ENCODE data around the gene SH2D1B.

The SH2D1B gene

GRCh38 chr1:162391790-162392563 lies 20.0 kb downstream of the SH2D1B start:
- H3K4me3 ChIP-seq (ENCODE audit: low read depth, low read length): no peak overlapping the region
- peak; percentile 76 for TF ChIP-seq CTCF (IDR thresholded peaks at IDR 0.05; ENCODE audit: insufficient read depth, low read length, missing control alignments)
- DNase-seq (ENCODE audit: low read depth, low spot score): no peak
- CTCF ChIA-PET: interaction anchor here (0.7 to 5.9 kb wide), 13 partner anchors 9 to 337 kb away, joined by 3 to 38 read pairs (median 4); partner anchors contain the start of gene C1orf226
- POLR2A ChIA-PET: no interaction called here

- ChIA-PET POLR2A (no interaction called here), CTCF (interaction anchor here (0.7 to 5.9 kb wide), 11 partner anchors 8 to 342 kb away, joined by 3 to 38 read pairs (median 5); partner anchors contain the start of gene C1orf226)
- no peak for DNase-seq (ENCODE audit: low read depth, low spot score)
- H3K4me3 ChIP-seq (ENCODE audit: low read depth, low read length): no peak overlapping the region
- TF ChIP-seq CTCF (IDR thresholded peaks at IDR 0.05; ENCODE audit: insufficient read depth, low read length, missing control alignments): no peak
These were observed 21.3 kb downstream of the SH2D1B start for GRCh38 chr1:162390396-162391185.

- H3K4me3 ChIP-seq (ENCODE audit: low read depth, low read length): no peak overlapping the region
- no peak for TF ChIP-seq CTCF (IDR thresholded peaks at IDR 0.05; ENCODE audit: insufficient read depth, low read length, missing control alignments)
- no peak for DNase-seq (ENCODE audit: low read depth, low spot score)
- POLR2A ChIA-PET: interaction anchor here (0.6 kb wide), 1 partner anchor 139 kb away, joined by 7 read pairs; no protein-coding TSS in a partner anchor
- CTCF ChIA-PET: interaction anchor here (1.0 to 5.9 kb wide), 5 partner anchors 9 to 411 kb away, joined by 3 to 38 read pairs (median 6); no protein-coding TSS in a partner anchor
These were observed 22.0 kb downstream of the SH2D1B start for GRCh38 chr1:162389971-162390370.

- DNase-seq (ENCODE audit: low read depth, low spot score): no peak
- TF ChIP-seq CTCF (IDR thresholded peaks at IDR 0.05; ENCODE audit: insufficient read depth, low read length, missing control alignments): no peak
- POLR2A ChIA-PET: interaction anchor here (0.6 kb wide), 1 partner anchor 138 kb away, joined by 7 read pairs; no protein-coding TSS in a partner anchor
- H3K4me3 ChIP-seq (ENCODE audit: low read depth, low read length): no peak overlapping the region
- CTCF ChIA-PET: interaction anchor here (1.0 to 5.9 kb wide), 3 partner anchors 10 to 411 kb away, joined by 3 to 38 read pairs (median 6); no protein-coding TSS in a partner anchor
These were observed 22.7 kb downstream of the SH2D1B start for GRCh38 chr1:162389021-162389818.

GRCh38 chr1:162388615-162389014 lies 23.3 kb downstream of the SH2D1B start:
- H3K4me3 ChIP-seq (ENCODE audit: low read depth, low read length): no peak overlapping the region
- ChIA-PET POLR2A (no interaction called here), CTCF (interaction anchor here (5.9 kb wide), 1 partner anchor 333 kb away, joined by 38 read pairs; no protein-coding TSS in a partner anchor)
- DNase-seq (ENCODE audit: low read depth, low spot score): no peak
- TF ChIP-seq CTCF (IDR thresholded peaks at IDR 0.05; ENCODE audit: insufficient read depth, low read length, missing control alignments): no peak
